H4 (cell line): ENCODE measurements around the gene MYCBPAP. TPM values are rescaled to one million over a fixed set of nuclear protein-coding genes. Genes with fewer than 3 reads are reported as not detected.
A peak's percentile ranks its signal among the peaks of the same experiment; 100 is the strongest.

Source experiments
- DNase-seq: peaks from one replicate; pipeline ENCODE4 v3.0.0-alpha.2; 2015; ENCODE audit warnings: low spot score
- total RNA-seq: library from RNA; depleted of rRNA; stranded (reverse); fragments of >200 nt; shearing (Covaris generic); gene quantifications from 2 replicates; pipeline ENCODE4 v1.2.3, GENCODE V29; 2014

Gene MYCBPAP
- total RNA-seq, 1 experiment from 2014 or later = not detected

GRCh38 chr17:50537721-50538548, 29.7 kb downstream of the MYCBPAP start:
- no peak for DNase-seq

- DNase-seq = no peak
Observed at GRCh38 chr17:50538549-50539410, 30.5 kb downstream of the MYCBPAP start.

DNA sequence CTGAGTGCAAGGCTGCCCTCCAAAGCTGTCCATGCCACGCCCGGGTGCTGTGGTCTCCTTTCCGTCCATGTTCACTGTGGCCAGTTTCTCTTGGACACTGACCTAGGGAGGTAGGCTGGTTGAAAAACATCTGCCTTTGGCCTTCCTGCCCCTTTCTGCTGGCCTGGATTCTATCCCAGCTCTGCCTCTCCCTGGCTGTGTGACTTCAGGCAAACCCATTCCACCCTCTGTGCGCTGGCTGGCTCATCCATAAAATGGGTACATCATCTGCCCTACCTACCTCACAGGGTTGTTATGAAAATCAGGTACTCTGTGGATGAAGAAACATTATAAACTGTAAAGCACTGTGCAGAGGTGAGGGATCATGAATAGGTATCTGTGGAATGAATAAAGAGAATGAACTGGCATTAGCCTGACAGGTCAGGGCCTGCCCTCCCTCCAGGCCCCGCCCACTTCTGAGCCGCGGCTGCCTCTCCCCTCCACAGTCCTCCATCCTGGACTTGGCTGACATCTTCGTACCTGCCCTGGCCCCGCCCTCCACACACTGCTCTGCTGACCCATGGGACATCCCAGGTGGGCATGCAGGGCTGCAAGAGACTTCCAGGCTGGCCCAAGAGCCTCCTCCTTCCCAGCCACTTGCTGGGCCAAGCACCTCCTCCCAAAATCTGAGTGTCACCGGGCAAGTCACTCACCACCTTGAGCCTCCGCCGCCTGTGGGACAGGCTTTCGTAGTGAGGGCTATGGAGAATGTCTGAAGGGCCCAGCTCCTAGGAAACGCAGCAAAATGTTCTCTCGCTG, 31.7 kb downstream of the MYCBPAP start:
- no peak for DNase-seq

GRCh38 chr17:50540560-50541401, 32.5 kb downstream of the MYCBPAP start:
- no peak for DNase-seq

DNA sequence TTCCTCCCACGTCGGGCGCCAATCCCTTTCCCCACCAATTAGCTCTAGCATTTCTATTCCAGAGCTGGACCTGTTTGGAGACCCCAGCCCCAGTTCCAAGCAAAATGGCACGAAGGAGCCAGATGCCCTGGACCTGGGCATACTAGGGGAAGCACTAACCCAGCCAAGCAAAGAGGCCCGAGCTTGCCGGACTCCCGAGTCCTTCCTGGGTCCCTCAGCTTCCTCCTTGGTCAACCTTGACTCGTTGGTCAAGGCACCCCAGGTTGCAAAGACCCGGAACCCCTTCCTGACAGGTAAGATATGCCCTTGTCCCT, 33.1 kb downstream of the MYCBPAP start:
- no peak for DNase-seq

- DNase-seq = peak; percentile 63
Observed at GRCh38 chr17:50541716-50542688, 33.8 kb downstream of the MYCBPAP start.

- no peak for DNase-seq
Observed at GRCh38 chr17:50542795-50543774, 34.8 kb downstream of the MYCBPAP start.

DNA sequence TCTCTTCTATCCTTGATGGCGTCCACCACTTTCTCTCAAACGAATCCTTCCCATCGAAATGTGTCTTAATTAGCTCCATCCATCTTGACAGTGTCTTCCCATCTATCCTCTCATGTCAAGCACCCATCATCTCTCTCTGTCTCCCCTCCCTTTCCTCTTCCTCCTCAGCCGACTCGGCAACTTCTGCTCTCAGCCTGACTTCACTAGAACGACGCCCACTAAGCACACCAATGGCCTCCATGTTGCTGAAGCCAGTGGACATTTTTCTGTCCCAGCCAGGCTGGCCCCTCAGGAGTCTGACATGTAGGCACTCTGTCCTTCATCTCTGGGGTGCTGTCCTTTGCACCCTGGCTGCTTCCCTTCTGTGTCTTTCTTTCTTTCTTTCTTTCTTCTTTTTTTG, 36.3 kb downstream of the MYCBPAP start:
- no peak for DNase-seq

- DNase-seq = no peak
Observed at GRCh38 chr17:50545311-50545710, 37.1 kb downstream of the MYCBPAP start.

- DNase-seq = no peak
Observed at GRCh38 chr17:50546701-50547034, 38.4 kb downstream of the MYCBPAP start.

GRCh38 chr17:50547035-50547735, 38.9 kb downstream of the MYCBPAP start, which contains the start of gene SPATA20:
SPATA20 (plus strand) TSS chr17:50547174; CDS start chr17:50547209, 35 bp downstream.
- peak; percentile 86 for DNase-seq

GRCh38 chr17:50547736-50548083, 39.5 kb downstream of the MYCBPAP start:
- no peak for DNase-seq

DNA sequence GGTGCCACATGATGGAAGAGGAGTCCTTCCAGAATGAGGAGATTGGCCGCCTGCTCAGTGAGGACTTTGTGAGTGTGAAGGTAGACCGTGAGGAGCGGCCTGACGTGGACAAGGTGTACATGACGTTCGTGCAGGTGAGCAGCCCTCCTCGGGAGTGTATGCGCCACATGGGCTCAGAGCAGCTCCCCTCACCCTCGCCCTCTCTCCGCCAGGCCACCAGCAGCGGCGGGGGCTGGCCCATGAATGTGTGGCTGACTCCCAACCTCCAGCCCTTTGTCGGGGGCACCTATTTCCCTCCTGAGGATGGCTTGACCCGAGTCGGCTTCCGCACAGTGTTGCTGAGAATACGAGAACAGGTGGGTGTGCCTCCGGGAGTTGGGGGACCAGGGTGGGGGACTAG, 40.6 kb downstream of the MYCBPAP start:
- no peak for DNase-seq

- no peak for DNase-seq
Observed at GRCh38 chr17:50549256-50549941, 41.2 kb downstream of the MYCBPAP start.

- no peak for DNase-seq
Observed at GRCh38 chr17:50549969-50550368, 41.7 kb downstream of the MYCBPAP start.

DNA sequence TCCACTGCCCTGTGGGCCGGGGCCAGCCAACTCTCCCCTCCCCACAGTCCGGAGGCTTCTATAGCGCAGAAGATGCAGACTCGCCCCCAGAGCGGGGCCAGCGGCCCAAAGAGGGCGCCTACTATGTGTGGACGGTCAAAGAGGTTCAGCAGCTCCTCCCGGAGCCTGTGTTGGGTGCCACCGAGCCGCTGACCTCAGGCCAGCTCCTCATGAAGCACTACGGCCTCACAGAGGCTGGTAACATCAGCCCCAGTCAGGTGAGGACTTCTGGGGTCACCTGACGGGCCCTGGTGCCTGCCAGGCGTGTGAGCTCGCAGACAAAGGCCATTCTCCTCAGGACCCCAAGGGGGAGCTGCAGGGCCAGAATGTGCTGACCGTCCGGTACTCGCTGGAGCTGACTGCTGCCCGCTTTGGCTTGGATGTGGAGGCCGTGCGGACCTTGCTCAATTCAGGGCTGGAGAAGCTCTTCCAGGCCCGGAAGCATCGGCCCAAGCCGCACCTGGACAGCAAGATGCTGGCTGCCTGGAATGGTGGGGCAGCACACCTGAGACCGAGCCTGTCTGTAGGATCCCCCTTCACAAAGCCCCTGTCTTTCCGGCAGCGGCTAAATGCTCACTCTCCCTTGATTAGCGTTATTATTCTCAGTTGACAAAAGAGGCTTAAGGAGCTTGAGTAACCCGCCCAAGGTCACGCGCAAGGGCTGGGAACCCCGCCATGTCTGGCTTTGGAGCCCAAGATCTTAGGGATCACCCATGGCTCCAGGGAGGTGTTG, 42.6 kb downstream of the MYCBPAP start:
- DNase-seq = peak; percentile 80

DNA sequence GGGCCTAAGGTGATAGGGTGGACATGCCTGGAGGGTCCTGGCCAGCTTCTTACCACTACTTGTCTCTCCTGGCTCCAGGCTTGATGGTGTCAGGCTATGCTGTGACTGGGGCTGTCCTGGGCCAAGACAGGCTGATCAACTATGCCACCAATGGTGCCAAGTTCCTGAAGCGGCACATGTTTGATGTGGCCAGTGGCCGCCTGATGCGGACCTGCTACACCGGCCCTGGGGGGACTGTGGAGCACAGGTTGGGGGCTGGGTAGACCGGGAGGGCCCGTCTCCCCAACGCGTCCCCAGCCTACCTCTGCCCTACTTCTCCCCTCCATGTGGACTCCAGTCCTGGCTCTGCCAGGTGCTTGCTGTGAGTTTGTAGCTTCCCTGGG, 43.2 kb downstream of the MYCBPAP start:
- DNase-seq = no peak
